B cell (primary cell): ENCODE results near the gene CPNE9. TPM values are rescaled to one million over a fixed set of nuclear protein-coding genes. Genes with fewer than 3 reads are reported as not detected.

ENCODE experiments used
- ATAC-seq: fragments of 200-7000 bp; cut with Tn5 transposase; one replicate; pipeline ENCODE4 v1.10.0; 2021; ENCODE audit warnings: low read depth, mild to moderate bottlenecking, moderate number of reproducible peaks, moderate library complexity
- CTCF ChIA-PET: fragments of 350-600 bp; sonication (Branson Sonifier 250); formaldehyde crosslinking; loops from one replicate; lab custom pipeline; 2021; ENCODE audit warnings: antibody characterized with exemption, inconsistent platforms; lab: Charles Lee
- POLR2A ChIA-PET: fragments of 350-600 bp; sonication (Branson Sonifier 250); formaldehyde crosslinking; loops from one replicate; lab custom pipeline; 2021; ENCODE audit warnings: antibody characterized with exemption; lab: Charles Lee
- DNase-seq: peaks from one replicate; pipeline ENCODE4 v3.0.0; 2013
- H2AFZ ChIP-seq: 2 replicates; pipeline ENCODE4 v1.6.1; 2012; ENCODE audit warnings: mild to moderate bottlenecking, low read depth, low read length; ENCODE audit not compliant: insufficient read depth, poor library complexity, severe bottlenecking
- H3K27ac ChIP-seq, 2 donors: 1 replicate in 1 of 2; 2 replicates in 1 of 2; pipeline ENCODE4 v1.5.1; 2012 to 2013; ENCODE audit warnings: low read length in 2 of 2, mild to moderate bottlenecking in 2 of 2, moderate library complexity in 1 of 2
- H3K27me3 ChIP-seq, 4 experiments: fragments of 200-600 bp in 1 of 4; sonication (generic) in 1 of 4; replicated peaks in 1 of 4; 1 replicate in 2 of 4; 2 replicates in 2 of 4; pipeline versions ENCODE4 v1.6.1 to v1.7.0; 2013 to 2016; ENCODE audit warnings: low read length in 3 of 4, mild to moderate bottlenecking in 2 of 4, mixed read lengths in 1 of 4, moderate library complexity in 1 of 4; ENCODE audit not compliant: insufficient read depth in 4 of 4, control insufficient read depth in 3 of 4; ENCODE audit errors: control extremely low read depth in 1 of 4
- H3K36me3 ChIP-seq, 2 experiments: replicated peaks in 1 of 2; 1 replicate in 1 of 2; 2 replicates in 1 of 2; pipeline versions ENCODE4 v1.6.1 to v1.7.1; 2013; ENCODE audit warnings: low read length in 1 of 2; ENCODE audit not compliant: insufficient read depth in 2 of 2, control insufficient read depth in 1 of 2; ENCODE audit errors: control extremely low read depth in 1 of 2, extremely low read depth in 1 of 2
- H3K4me1 ChIP-seq, 2 donors: fragments of 200-600 bp in 1 of 2; sonication (generic) in 1 of 2; 1 replicate in 1 of 2; 2 replicates in 1 of 2; pipeline versions ENCODE4 v1.5.1 to v1.6.1; 2013 to 2017; ENCODE audit warnings: low read length in 2 of 2; ENCODE audit not compliant: control insufficient read depth in 2 of 2, insufficient read depth in 2 of 2
- H3K4me2 ChIP-seq: replicated peaks from 2 replicates; pipeline ENCODE3; 2012; ENCODE audit warnings: mild to moderate bottlenecking, low read depth, low read length; ENCODE audit not compliant: poor library complexity, severe bottlenecking
- H3K4me3 ChIP-seq, 5 experiments: fragments of 200-600 bp in 1 of 5; sonication (generic) in 1 of 5; 1 replicate in 3 of 5; 2 replicates in 2 of 5; pipeline versions ENCODE4 v1.5.1 to v1.7.0; 2011 to 2016; ENCODE audit warnings: low read length in 4 of 5, mild to moderate bottlenecking in 4 of 5, low read depth in 2 of 5, control low read depth in 1 of 5, moderate library complexity in 1 of 5; ENCODE audit not compliant: insufficient read depth in 1 of 5; ENCODE audit errors: control extremely low read depth in 1 of 5, extremely low read depth in 1 of 5
- H3K79me2 ChIP-seq: fragments of 200-600 bp; sonication (generic); one replicate; pipeline ENCODE4 v1.6.0; 2016; ENCODE audit warnings: low read length; ENCODE audit not compliant: control insufficient read depth, insufficient read depth
- H3K9ac ChIP-seq: fragments of 200-600 bp; sonication (generic); 2 replicates; pipeline ENCODE4 v1.6.1; 2017; ENCODE audit warnings: mild to moderate bottlenecking, low read length, moderate library complexity
- H3K9me3 ChIP-seq, 3 donors: one replicate each; pipeline versions ENCODE4 v1.6.1 to v1.7.1; 2013; ENCODE audit warnings: low read length in 2 of 3; ENCODE audit not compliant: control insufficient read depth in 2 of 3, insufficient read depth in 1 of 3; ENCODE audit errors: control extremely low read depth in 1 of 3
- H4K20me1 ChIP-seq: 2 replicates; pipeline ENCODE4 v1.6.0; 2012; ENCODE audit warnings: mild to moderate bottlenecking, low read length; ENCODE audit not compliant: insufficient read depth, control insufficient read depth, poor library complexity, severe bottlenecking
- H3K27ac Mint-ChIP-seq: one replicate; pipeline ENCODE4 v1.8.0; 2021; ENCODE audit warnings: mixed read lengths
- H3K27me3 Mint-ChIP-seq: one replicate; pipeline ENCODE4 v1.8.0; 2021; ENCODE audit warnings: mixed read lengths
- H3K4me1 Mint-ChIP-seq: one replicate; pipeline ENCODE4 v1.8.0; 2021; ENCODE audit warnings: mixed read lengths
- H3K4me3 Mint-ChIP-seq: one replicate; pipeline ENCODE4 v1.8.0; 2021; ENCODE audit warnings: mixed read lengths
- H3K9me3 Mint-ChIP-seq: one replicate; pipeline ENCODE4 v1.8.0; 2022; ENCODE audit warnings: mixed read lengths; ENCODE audit not compliant: insufficient read depth
- CTCF ChIP-seq: fragments of 200-600 bp; IDR thresholded peaks from one replicate; pipeline ENCODE4 v1.8.0; 2022; ENCODE audit warnings: antibody characterized with exemption, mild to moderate bottlenecking
- EZH2 ChIP-seq: IDR thresholded peaks from 2 replicates; pipeline ENCODE4 v1.6.1; 2012; ENCODE audit warnings: borderline replicate concordance, low read depth, mild to moderate bottlenecking, moderate library complexity, low read length; ENCODE audit not compliant: insufficient read depth, poor library complexity, severe bottlenecking
- WGBS: methylation state at CpG from one replicate; pipeline ENCODE4 v1.1.5; 2013; ENCODE audit warnings: missing lambda C conversion rate; ENCODE audit not compliant: insufficient coverage; 5-methylcytosine and 5-hydroxymethylcytosine counted together
- intact Hi-C: fragments of 100-400 bp; cut with micrococcal nuclease; formaldehyde crosslinking; loops from one replicate; pipeline ENCODE4 v1.10.0; 2022
- polyA plus RNA-seq: library from polyadenylated mRNA; depleted of rRNA; stranded (reverse); fragments of >200 nt; gene quantifications from 2 replicates; pipeline ENCODE4 v1.2.3, GENCODE V29; 2012
- total RNA-seq, 2 donors: library from RNA; stranded (reverse); fragments of 120-200 nt in 1 of 2; gene quantifications; 1 replicate in 1 of 2; 2 replicates in 1 of 2; pipeline versions ENCODE4 v1.2.3 to v1.2.4, GENCODE V29; 2013 to 2022

CPNE9 gene
- total and polyA plus RNA-seq, 2 donors (not counting 1 experiment from before 2014, with no cell fraction given) = 0.30 to 0.37 TPM

- ATAC-seq = no peak
Measured at GRCh38 chr3:9727041-9727595, 23.5 kb downstream of the CPNE9 start.

More at GRCh38 chr3:9727041-9727595, 23.5 kb downstream of the CPNE9 start:
- no peaks in the 10 kb centered on the region for H3K9me3 Mint-ChIP-seq
- H4K20me1 ChIP-seq = peaks cover 4% of the 10 kb centered on the region
- H3K27me3 ChIP-seq = no peaks in the 10 kb centered on the region
- CTCF ChIA-PET = interaction anchor here (0.6 to 4.3 kb wide), 26 partner anchors 9 to 594 kb away, joined by 3 to 28 read pairs (median 4); partner anchors contain the start of genes ARPC4, MTMR14, OGG1 and SEC13
- intact Hi-C loops = loop anchor here (1.0 kb wide), 2 partner anchors 36 to 78 kb away; partner anchors contain the start of gene MTMR14
- peak overlapping the region in 3 of 5 experiments; percentile 5 to 37 (median 35) for H3K4me3 ChIP-seq
- H3K4me1 Mint-ChIP-seq = peaks cover 33% of the 10 kb centered on the region
- H3K4me1 ChIP-seq = peaks cover 15 to 22% of the 10 kb centered on the region in 2 donors
- no peak overlapping the region for H3K9ac ChIP-seq
- H3K27me3 Mint-ChIP-seq = no peaks in the 10 kb centered on the region
- peak; percentile 80 for DNase-seq
- TF ChIP-seq EZH2 = no peak
- TF ChIP-seq CTCF = peak; percentile 86
- 38% methylated on average over 7 of the region's 11 CpGs for WGBS
- H3K27ac Mint-ChIP-seq = peak overlapping the region; percentile 71
- no peaks in the 10 kb centered on the region for H3K36me3 ChIP-seq
- H3K9me3 ChIP-seq = no peaks in the 10 kb centered on the region
- H3K79me2 ChIP-seq = peaks cover 24% of the 10 kb centered on the region
- H3K4me3 Mint-ChIP-seq = peak overlapping the region; percentile 69
- H3K4me2 ChIP-seq = peak overlapping the region; percentile 54
- peak overlapping the region; percentile 57 for H2AFZ ChIP-seq
- no peak overlapping the region for H3K27ac ChIP-seq
- POLR2A ChIA-PET = interaction anchor here (0.6 to 1.1 kb wide), 2 partner anchors 68 to 386 kb away, joined by 5 to 6 read pairs; no protein-coding TSS in a partner anchor
